ENCODE data around the gene NDUFA7. TPM values are rescaled to one million over a fixed set of nuclear protein-coding genes. Genes with fewer than 3 reads are reported as not detected.

Gene NDUFA7
- 67.2 and 68.6 TPM in 2 replicates for total RNA-seq

GRCh38 chr19:8321067-8321985, at the start of gene NDUFA7, which contains the start of gene RPS28:
TSS of gene NDUFA7 (minus strand) at chr19:8321375. CDS start at chr19:8321358, 17 bp downstream.
TSS of gene RPS28 (plus strand) at chr19:8321496. CDS start at chr19:8321531, 35 bp downstream.

GRCh38 chr19:8363803-8364771, 42.9 kb upstream of the NDUFA7 start, which contains the start of gene ANGPTL4:
TSS of gene ANGPTL4 (plus strand) at chr19:8364155. CDS start at chr19:8364322, 167 bp downstream.

GRCh38 chr19:8342684-8343482, 21.7 kb upstream of the NDUFA7 start, which contains the start of gene KANK3:
TSS of gene KANK3 (minus strand) at chr19:8343262. CDS start at chr19:8337828, 5,434 bp downstream.

GRCh38 chr19:8307965-8308866, 13.0 kb downstream of the NDUFA7 start, which contains the start of gene CD320:
TSS of gene CD320 (minus strand) at chr19:8308358. CDS start at chr19:8308290, 68 bp downstream.

Other genes starting within 250 kb of the NDUFA7 start
- not detected in 2 replicates for gene FBN3, start 171.8 kb downstream of the NDUFA7 start, total RNA-seq
- 5.5 and 8.3 TPM in 2 replicates for gene CERS4, start 112.0 kb downstream of the NDUFA7 start, total RNA-seq
- 175 and 195 TPM in 2 replicates for gene CD320, start 13.0 kb downstream of the NDUFA7 start, total RNA-seq
- gene RPS28, start 121 bp upstream of the NDUFA7 start, total RNA-seq: 392 and 426 TPM in 2 replicates
- gene KANK3, start 21.9 kb upstream of the NDUFA7 start, total RNA-seq: 33.0 and 40.5 TPM in 2 replicates
- gene ANGPTL4, start 42.8 kb upstream of the NDUFA7 start, total RNA-seq: 10.7 TPM in 2 replicates
- gene RAB11B, start 69.0 kb upstream of the NDUFA7 start, total RNA-seq: 18.7 and 22.5 TPM in 2 replicates
- gene MARCHF2, start 91.9 kb upstream of the NDUFA7 start, total RNA-seq: 153 and 159 TPM in 2 replicates
- gene HNRNPM, start 123.6 kb upstream of the NDUFA7 start, total RNA-seq: 101 and 103 TPM in 2 replicates
- not detected in 2 replicates for gene PRAM1, start 181.3 kb upstream of the NDUFA7 start, total RNA-seq
- 2.9 and 5.9 TPM in 2 replicates for gene ZNF414, start 192.8 kb upstream of the NDUFA7 start, total RNA-seq

Data from mammary microvascular endothelial cell (primary cell).